ENCODE measurements around the gene AFAP1L2. TPM values are rescaled to one million over a fixed set of nuclear protein-coding genes. Genes with fewer than 3 reads are reported as not detected.

Gene AFAP1L2
- total RNA-seq, 2 experiments from 2014 or later: 0.36 to 0.50 TPM

DNA sequence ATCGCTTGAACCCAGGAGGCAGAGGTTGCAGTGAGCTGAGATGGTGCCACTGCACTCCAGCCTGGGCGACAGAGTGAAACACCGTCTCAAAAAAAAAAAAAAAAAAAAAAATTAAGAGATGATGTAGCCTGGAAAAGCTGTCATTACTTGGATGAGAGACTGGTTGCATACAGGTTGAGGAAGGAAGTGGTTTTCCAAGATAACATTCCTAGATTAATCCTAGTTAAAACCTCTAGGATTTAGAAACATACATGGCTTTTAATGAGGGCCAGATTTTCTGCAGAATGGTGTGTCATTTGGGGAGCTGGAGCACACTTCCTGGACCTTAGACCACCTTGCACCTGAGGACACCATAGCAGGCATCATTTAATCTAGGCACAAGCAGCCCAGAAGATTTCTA is 147.5 kb downstream of the AFAP1L2 start:
- Mint-ChIP-seq H3K9me3 (no peaks in the 10 kb centered on the region), H3K36me3 (ENCODE audit: low read depth) (no peaks in the 10 kb centered on the region), H3K4me1 (ENCODE audit: low read depth) (peaks cover 7% of the 10 kb centered on the region), H3K27ac (no peak overlapping the region), H3K4me3 (no peak overlapping the region), H3K27me3 (no peaks in the 10 kb centered on the region)
- H3K27me3 ChIP-seq (ENCODE audit: control insufficient read depth in 1 of 2, insufficient read depth in 2 of 2, low read length in 2 of 2): no peaks in the 10 kb centered on the region
- no peak overlapping the region for H3K27ac ChIP-seq (ENCODE audit: low read depth in 1 of 2, low read length in 2 of 2)
- POLR2A ChIA-PET: no interaction called here
- no peaks in the 10 kb centered on the region for H3K4me1 ChIP-seq (ENCODE audit: insufficient read depth, low read length)
- CTCF ChIA-PET: no interaction called here
- TF ChIP-seq, protein P1, sequence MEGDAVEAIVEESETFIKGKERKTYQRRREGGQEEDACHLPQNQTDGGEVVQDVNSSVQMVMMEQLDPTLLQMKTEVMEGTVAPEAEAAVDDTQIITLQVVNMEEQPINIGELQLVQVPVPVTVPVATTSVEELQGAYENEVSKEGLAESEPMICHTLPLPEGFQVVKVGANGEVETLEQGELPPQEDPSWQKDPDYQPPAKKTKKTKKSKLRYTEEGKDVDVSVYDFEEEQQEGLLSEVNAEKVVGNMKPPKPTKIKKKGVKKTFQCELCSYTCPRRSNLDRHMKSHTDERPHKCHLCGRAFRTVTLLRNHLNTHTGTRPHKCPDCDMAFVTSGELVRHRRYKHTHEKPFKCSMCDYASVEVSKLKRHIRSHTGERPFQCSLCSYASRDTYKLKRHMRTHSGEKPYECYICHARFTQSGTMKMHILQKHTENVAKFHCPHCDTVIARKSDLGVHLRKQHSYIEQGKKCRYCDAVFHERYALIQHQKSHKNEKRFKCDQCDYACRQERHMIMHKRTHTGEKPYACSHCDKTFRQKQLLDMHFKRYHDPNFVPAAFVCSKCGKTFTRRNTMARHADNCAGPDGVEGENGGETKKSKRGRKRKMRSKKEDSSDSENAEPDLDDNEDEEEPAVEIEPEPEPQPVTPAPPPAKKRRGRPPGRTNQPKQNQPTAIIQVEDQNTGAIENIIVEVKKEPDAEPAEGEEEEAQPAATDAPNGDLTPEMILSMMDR (IDR thresholded peaks at IDR 0.05): no peak
- no peak for ATAC-seq (ENCODE audit: poor library complexity)
- H3K4me3 ChIP-seq (ENCODE audit: low read length): no peak overlapping the region
- H3K36me3 ChIP-seq (ENCODE audit: insufficient read depth, low read length): no peaks in the 10 kb centered on the region
- DNase-seq: no peak
- no peaks in the 10 kb centered on the region for H3K9me3 ChIP-seq (ENCODE audit: control insufficient read depth in 1 of 2, insufficient read depth in 1 of 2, low read length in 2 of 2)
- intact Hi-C loops (cut with DNase I, micrococcal nuclease): no loop called here

DNA sequence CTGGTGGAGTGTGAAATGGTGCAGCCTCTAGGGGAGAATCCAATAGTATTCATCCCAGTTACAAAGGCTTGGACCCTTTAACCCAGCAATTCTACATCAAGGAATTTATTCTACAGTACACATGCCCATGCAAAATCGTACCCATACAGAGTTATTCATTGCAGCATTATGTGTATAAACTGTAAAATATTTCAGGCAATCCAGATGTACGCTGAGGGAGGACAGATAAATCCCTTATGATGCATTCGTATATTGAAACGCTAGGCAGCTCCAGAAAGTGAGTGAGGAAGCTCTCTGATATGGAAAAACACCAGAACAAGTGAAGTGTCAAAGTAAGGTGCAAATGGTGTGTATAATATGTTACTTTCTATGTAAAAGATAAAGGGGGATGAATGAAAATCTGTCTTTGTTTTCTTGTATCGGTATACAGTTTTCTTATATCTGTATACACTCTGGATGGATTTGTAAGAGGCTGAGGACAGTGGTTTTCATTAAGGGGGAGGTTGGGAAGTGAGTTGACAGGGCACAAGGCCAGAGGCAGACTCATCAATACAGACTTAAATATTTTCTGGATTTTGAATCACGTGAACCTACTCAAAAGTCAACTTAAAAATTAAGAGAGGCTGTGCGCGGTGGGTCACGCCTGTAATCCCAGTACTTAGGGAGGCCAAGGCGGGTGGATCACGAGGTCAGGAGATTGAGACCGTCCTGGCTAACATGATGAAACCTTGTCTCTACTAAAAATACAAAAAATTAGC is 148.1 kb downstream of the AFAP1L2 start:
- H3K27me3 ChIP-seq (ENCODE audit: control insufficient read depth in 1 of 2, insufficient read depth in 2 of 2, low read length in 2 of 2): no peaks in the 10 kb centered on the region
- intact Hi-C loops (cut with DNase I, micrococcal nuclease): no loop called here
- H3K4me1 ChIP-seq (ENCODE audit: insufficient read depth, low read length): no peaks in the 10 kb centered on the region
- Mint-ChIP-seq H3K27me3 (no peaks in the 10 kb centered on the region), H3K4me1 (ENCODE audit: low read depth) (peaks cover 7% of the 10 kb centered on the region), H3K36me3 (ENCODE audit: low read depth) (no peaks in the 10 kb centered on the region), H3K27ac (no peak overlapping the region), H3K4me3 (no peak overlapping the region), H3K9me3 (no peaks in the 10 kb centered on the region)
- CTCF ChIA-PET: no interaction called here
- ATAC-seq (ENCODE audit: poor library complexity) (no peak), DNase-seq (no peak)
- POLR2A ChIA-PET: no interaction called here
- no peak overlapping the region for H3K4me3 ChIP-seq (ENCODE audit: low read length)
- TF ChIP-seq, protein P1 (IDR thresholded peaks at IDR 0.05): no peak
- no peaks in the 10 kb centered on the region for H3K9me3 ChIP-seq (ENCODE audit: control insufficient read depth in 1 of 2, insufficient read depth in 1 of 2, low read length in 2 of 2)
- H3K27ac ChIP-seq (ENCODE audit: low read depth in 1 of 2, low read length in 2 of 2): no peak overlapping the region
- no peaks in the 10 kb centered on the region for H3K36me3 ChIP-seq (ENCODE audit: insufficient read depth, low read length)

DNA sequence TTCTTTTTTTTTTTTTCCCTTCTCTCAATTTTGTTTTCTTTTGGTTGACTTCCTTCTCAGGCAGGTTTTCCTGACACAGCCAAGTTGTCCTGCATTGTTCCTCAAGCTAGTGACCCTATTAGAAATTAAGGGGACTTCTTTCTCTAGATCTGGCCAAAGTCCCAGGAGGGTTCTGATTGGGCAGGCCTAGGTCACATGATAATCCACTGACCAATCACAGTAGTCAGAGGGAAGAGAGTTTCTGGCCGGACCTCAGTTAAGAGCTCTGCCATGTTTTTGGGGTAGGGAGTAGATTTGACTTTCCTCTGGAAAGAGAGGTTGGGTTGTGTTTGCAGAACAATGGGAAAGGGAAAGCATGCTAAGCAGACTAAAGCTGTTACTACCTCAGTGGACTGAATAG is 149.1 kb downstream of the AFAP1L2 start:
- Histone ChIP-seq H3K9me3 (ENCODE audit: control insufficient read depth in 1 of 2, insufficient read depth in 1 of 2, low read length in 2 of 2) (no peaks in the 10 kb centered on the region), H3K4me3 (ENCODE audit: low read length) (no peak overlapping the region), H3K4me1 (ENCODE audit: insufficient read depth, low read length) (no peaks in the 10 kb centered on the region), H3K27ac (ENCODE audit: low read depth in 1 of 2, low read length in 2 of 2) (no peak overlapping the region), H3K27me3 (ENCODE audit: control insufficient read depth in 1 of 2, insufficient read depth in 2 of 2, low read length in 2 of 2) (no peaks in the 10 kb centered on the region), H3K36me3 (ENCODE audit: insufficient read depth, low read length) (no peaks in the 10 kb centered on the region)
- no peak overlapping the region for H3K4me3 Mint-ChIP-seq
- ATAC-seq (ENCODE audit: poor library complexity): no peak
- TF ChIP-seq, protein P1 (IDR thresholded peaks at IDR 0.05): no peak
- ChIA-PET CTCF (no interaction called here), POLR2A (no interaction called here)
- no peaks in the 10 kb centered on the region for H3K36me3 Mint-ChIP-seq (ENCODE audit: low read depth)
- peaks cover 7% of the 10 kb centered on the region for H3K4me1 Mint-ChIP-seq (ENCODE audit: low read depth)
- H3K9me3 Mint-ChIP-seq: no peaks in the 10 kb centered on the region
- H3K27me3 Mint-ChIP-seq: no peaks in the 10 kb centered on the region
- no peak overlapping the region for H3K27ac Mint-ChIP-seq
- DNase-seq: no peak
- intact Hi-C loops (cut with DNase I, micrococcal nuclease): no loop called here
